Measurements from ENCODE around the gene FCSK. TPM values are rescaled to one million over a fixed set of nuclear protein-coding genes. Genes with fewer than 3 reads are reported as not detected.

The FCSK gene
- total RNA-seq, 1 donor, result 11.9 TPM

GRCh38 chr16:70438969-70439862 is 15.2 kb upstream of the FCSK start, which contains the start of gene ST3GAL2:
ST3GAL2 (minus strand) TSS chr16:70439100; CDS start chr16:70398530, 40,570 bp downstream.
- H3K4me2 ChIP-seq (ENCODE audit: insufficient read depth, low read length), result peak within 1 kb of the TSS; percentile 98
- TF ChIP-seq CTCF (IDR thresholded peaks at IDR 0.05; ENCODE audit: extremely low read depth, low read depth, low read length), result no peak
- no peaks in the 10 kb centered on the region for H3K27me3 ChIP-seq (ENCODE audit: insufficient read depth, low read length)
- peaks cover 23% of the 10 kb centered on the region for H3K4me1 ChIP-seq (ENCODE audit: insufficient read depth, low read length)
- peak; percentile 99 for DNase-seq (ENCODE audit: insufficient read length, low spot score, missing footprints)
- H3K4me3 ChIP-seq (ENCODE audit: insufficient read depth, low read length), result peak within 1 kb of the TSS; percentile 82
- H3K9me3 ChIP-seq (ENCODE audit: low read depth, low read length), result no peaks in the 10 kb centered on the region
- H3K27ac ChIP-seq (ENCODE audit: low read depth, low read length), result peak within 1 kb of the TSS; percentile 70
- peaks cover 32% of the 10 kb centered on the region for H3K79me2 ChIP-seq (ENCODE audit: insufficient read depth, low read length)
- H2AFZ ChIP-seq (ENCODE audit: low read length), result peak within 1 kb of the TSS; percentile 94
- peaks cover 27% of the 10 kb centered on the region for H4K20me1 ChIP-seq (ENCODE audit: insufficient read depth, low read length)
- H3K36me3 ChIP-seq (ENCODE audit: insufficient read depth, low read length), result peaks cover 5% of the 10 kb centered on the region

- Histone ChIP-seq H3K4me1 (ENCODE audit: insufficient read depth, low read length) (peaks cover 23% of the 10 kb centered on the region), H4K20me1 (ENCODE audit: insufficient read depth, low read length) (peaks cover 18% of the 10 kb centered on the region), H3K79me2 (ENCODE audit: insufficient read depth, low read length) (peaks cover 23% of the 10 kb centered on the region), H3K4me2 (ENCODE audit: insufficient read depth, low read length) (no peak overlapping the region), H3K4me3 (ENCODE audit: insufficient read depth, low read length) (no peak overlapping the region), H3K27ac (ENCODE audit: low read depth, low read length) (no peak overlapping the region), H3K36me3 (ENCODE audit: insufficient read depth, low read length) (no peaks in the 10 kb centered on the region), H2AFZ (ENCODE audit: low read length) (no peak overlapping the region), H3K27me3 (ENCODE audit: insufficient read depth, low read length) (no peaks in the 10 kb centered on the region), H3K9me3 (ENCODE audit: low read depth, low read length) (no peaks in the 10 kb centered on the region)
- TF ChIP-seq CTCF (IDR thresholded peaks at IDR 0.05; ENCODE audit: extremely low read depth, low read depth, low read length), result no peak
- peak; percentile 25 for DNase-seq (ENCODE audit: insufficient read length, low spot score, missing footprints)
Observed at GRCh38 chr16:70440009-70440692, 14.2 kb upstream of the FCSK start.

- Histone ChIP-seq H3K4me1 (ENCODE audit: insufficient read depth, low read length) (peaks cover 18% of the 10 kb centered on the region), H3K36me3 (ENCODE audit: insufficient read depth, low read length) (no peaks in the 10 kb centered on the region), H3K27ac (ENCODE audit: low read depth, low read length) (no peak overlapping the region), H3K79me2 (ENCODE audit: insufficient read depth, low read length) (peaks cover 14% of the 10 kb centered on the region), H3K9me3 (ENCODE audit: low read depth, low read length) (no peaks in the 10 kb centered on the region), H4K20me1 (ENCODE audit: insufficient read depth, low read length) (peaks cover 15% of the 10 kb centered on the region), H2AFZ (ENCODE audit: low read length) (no peak overlapping the region), H3K4me2 (ENCODE audit: insufficient read depth, low read length) (no peak overlapping the region), H3K27me3 (ENCODE audit: insufficient read depth, low read length) (no peaks in the 10 kb centered on the region), H3K4me3 (ENCODE audit: insufficient read depth, low read length) (no peak overlapping the region)
- TF ChIP-seq CTCF (IDR thresholded peaks at IDR 0.05; ENCODE audit: extremely low read depth, low read depth, low read length), result no peak
- no peak for DNase-seq (ENCODE audit: insufficient read length, low spot score, missing footprints)
Observed at GRCh38 chr16:70441406-70441990, 12.9 kb upstream of the FCSK start.
